CD4-positive, alpha-beta T cell treated with Interleukin-6 at 100 ng/mL for 8 hours (primary cell): ENCODE results near the gene P2RX7.

Source experiments
- DNase-seq: peaks from one replicate; pipeline ENCODE4 v3.0.0-alpha.2; 2020; ENCODE audit warnings: mixed read lengths, low spot score

Gene P2RX7

DNA sequence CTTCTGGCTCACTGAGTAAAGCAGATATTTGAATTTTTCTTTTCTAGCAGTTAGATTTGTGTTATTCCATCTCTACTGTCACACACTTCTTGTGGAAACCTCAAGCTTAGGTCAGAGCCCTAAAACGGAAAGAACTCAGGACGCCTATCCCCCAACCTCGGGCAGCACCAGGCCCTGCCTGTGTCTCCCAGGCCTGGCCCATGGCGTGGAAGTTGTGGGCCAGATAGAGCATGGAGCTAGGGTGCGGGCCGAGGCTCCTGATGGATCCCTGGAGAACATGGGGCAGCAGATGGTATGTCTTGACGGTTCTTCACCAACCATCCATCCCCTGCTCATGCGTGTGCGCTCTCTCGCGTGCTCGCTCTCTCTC lies 97.8 kb downstream of the P2RX7 start:
- DNase-seq, result no peak

DNA sequence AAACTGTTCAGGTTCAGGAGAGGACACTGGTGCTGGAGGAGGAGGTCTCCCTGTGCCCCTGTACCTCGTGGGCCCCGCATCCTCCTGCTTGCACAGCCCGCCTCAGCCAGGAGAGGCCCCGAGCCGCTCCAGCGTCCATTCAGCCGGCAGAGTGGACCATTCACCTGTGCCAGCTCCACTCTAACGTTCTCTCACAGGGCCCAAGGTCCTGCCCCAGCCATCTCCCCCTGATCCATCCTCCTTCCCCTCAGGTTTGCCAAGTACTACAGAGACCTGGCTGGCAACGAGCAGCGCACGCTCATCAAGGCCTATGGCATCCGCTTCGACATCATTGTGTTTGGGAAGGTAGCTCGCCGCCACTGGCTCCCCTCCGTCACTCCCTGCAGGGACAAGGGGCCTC lies 99.5 kb downstream of the P2RX7 start:
- no peak for DNase-seq

DNA sequence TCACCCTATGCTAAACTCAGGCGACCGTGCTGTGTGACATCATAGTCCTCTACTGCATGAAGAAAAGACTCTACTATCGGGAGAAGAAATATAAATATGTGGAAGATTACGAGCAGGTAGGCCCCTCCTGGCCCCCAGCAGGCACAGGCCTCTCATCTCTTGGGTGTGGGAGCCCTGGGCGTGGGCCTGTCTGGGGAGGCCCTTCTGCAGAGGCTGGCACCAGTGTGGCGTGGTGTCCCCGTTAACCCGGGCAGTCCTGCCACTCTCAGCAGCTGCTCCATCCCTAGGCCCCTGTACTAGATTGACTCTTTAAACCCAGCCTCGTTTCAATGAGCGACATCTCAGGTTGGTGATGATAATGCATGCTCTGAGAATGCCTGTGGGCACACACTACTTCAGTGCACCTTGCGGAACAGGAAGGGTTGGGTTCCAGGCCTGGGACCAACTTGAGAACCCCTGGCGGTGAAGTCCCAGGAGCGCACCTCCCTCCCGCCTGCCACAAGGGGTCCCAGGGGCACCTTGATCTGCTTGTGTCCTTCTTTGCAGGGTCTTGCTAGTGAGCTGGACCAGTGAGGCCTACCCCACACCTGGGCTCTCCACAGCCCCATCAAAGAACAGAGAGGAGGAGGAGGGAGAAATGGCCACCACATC lies 100.4 kb downstream of the P2RX7 start:
- DNase-seq, result no peak

DNA sequence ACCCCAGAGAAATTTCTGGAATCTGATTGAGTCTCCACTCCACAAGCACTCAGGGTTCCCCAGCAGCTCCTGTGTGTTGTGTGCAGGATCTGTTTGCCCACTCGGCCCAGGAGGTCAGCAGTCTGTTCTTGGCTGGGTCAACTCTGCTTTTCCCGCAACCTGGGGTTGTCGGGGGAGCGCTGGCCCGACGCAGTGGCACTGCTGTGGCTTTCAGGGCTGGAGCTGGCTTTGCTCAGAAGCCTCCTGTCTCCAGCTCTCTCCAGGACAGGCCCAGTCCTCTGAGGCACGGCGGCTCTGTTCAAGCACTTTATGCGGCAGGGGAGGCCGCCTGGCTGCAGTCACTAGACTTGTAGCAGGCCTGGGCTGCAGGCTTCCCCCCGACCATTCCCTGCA lies 100.9 kb downstream of the P2RX7 start:
- no peak for DNase-seq

DNA sequence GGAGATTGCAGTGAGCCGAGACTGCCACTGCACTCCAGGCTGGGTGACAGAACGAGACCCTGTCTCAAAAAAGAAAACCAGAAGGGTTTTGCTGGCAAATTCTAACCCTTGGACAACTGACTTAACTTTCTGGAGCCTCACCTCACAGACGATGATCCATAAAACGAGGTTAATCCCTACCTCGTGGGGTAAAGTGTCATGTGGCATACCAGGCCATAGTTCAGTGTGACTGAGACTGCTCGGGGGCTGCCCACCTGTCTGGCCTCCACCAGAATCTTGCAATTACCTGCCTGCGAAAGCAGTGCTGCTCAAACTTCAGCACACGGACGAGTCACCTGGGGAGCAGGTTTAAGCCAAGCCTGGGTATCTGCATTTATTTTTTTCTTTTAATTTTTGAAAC lies 104.1 kb downstream of the P2RX7 start:
- DNase-seq, result no peak

DNA sequence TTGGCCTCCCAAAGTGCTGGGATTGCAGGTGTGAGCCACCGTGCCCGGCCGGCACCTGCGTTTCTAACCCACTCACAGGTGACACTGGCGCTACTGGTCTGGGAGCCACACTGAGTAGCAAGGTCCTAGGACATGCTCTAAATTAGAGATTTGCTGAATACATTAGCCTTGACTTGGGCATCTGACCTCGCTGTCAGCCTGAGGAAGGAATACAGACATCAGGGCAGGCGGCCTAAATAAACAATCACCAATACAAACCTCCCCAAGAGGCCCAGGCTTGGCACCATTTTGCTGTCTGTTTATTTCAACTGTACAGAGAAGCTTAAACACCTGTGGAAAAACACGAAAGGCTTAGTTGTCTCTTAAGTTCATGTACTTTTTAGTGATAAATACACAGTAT lies 104.7 kb downstream of the P2RX7 start:
- no peak for DNase-seq
